ENCODE measurements around the gene EDAR.

The EDAR gene

DNA sequence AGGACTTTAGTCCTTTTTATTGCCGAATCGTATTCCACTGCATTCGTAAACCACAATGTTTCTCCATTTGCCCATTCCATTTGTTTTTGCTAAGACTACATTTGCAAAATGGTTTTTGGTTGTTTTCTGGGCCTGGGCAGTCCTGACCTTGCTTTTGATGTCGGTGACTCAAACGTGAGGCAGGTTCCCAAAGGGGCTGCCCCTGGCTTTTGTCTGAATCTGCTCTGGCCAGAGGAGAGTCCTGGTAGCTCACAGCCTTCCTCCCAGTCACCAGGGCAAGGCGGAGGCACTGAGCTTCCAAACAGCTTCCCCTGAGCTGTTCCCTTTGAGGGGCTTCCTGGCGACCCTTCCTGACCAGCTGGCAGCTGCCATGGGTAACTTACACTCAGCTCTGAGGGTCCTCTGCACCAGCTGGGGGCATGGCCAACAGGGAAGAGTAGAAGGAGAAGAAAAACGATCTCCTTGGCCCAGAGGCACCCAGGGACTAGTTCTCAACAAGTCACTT is 47.8 kb downstream of the EDAR start:
- Histone ChIP-seq H3K79me2 (ENCODE audit: control insufficient read depth, insufficient read depth, low read length, unreplicated experiment) (no peaks in the 10 kb centered on the region), H3K27me3 (ENCODE audit: insufficient read depth, low read length) (peaks cover 63% of the 10 kb centered on the region), H3K4me3 (ENCODE audit: low read depth, low read length) (no peak overlapping the region), H3K4me1 (ENCODE audit: control insufficient read depth, insufficient read depth, low read length, unreplicated experiment) (no peaks in the 10 kb centered on the region), H2AFZ (ENCODE audit: low read length, unreplicated experiment) (no peak overlapping the region), H3K36me3 (ENCODE audit: insufficient read depth, low read length) (no peaks in the 10 kb centered on the region), H3K27ac (ENCODE audit: low read depth, low read length) (no peak overlapping the region)

DNA sequence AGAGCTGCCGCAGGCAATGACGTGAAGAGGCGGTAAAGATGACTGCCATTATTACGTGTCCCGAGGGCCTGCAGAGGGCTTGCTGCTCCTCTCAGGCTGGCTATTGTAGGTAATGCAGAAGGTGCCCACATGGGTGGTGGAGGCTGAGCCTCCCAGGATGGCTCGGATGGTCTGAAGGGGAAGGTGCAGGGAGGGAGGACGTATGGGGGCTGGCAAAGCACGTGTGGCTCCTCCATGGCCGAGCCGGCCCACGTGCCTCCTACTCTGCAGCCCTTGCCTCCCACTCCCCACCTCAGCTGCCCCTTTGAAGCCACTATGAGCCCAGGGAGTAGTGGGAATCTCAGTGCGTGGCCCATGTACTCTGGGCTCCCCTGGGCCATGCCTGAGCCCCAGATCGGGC is 48.9 kb downstream of the EDAR start:
- no peak overlapping the region for H3K4me3 ChIP-seq (ENCODE audit: low read depth, low read length)
- no peak overlapping the region for H3K27ac ChIP-seq (ENCODE audit: low read depth, low read length)
- no peak overlapping the region for H2AFZ ChIP-seq (ENCODE audit: low read length, unreplicated experiment)
- H3K36me3 ChIP-seq (ENCODE audit: insufficient read depth, low read length): no peaks in the 10 kb centered on the region
- H3K4me1 ChIP-seq (ENCODE audit: control insufficient read depth, insufficient read depth, low read length, unreplicated experiment): no peaks in the 10 kb centered on the region
- H3K27me3 ChIP-seq (ENCODE audit: insufficient read depth, low read length): peaks cover 64% of the 10 kb centered on the region
- H3K79me2 ChIP-seq (ENCODE audit: control insufficient read depth, insufficient read depth, low read length, unreplicated experiment): no peaks in the 10 kb centered on the region

DNA sequence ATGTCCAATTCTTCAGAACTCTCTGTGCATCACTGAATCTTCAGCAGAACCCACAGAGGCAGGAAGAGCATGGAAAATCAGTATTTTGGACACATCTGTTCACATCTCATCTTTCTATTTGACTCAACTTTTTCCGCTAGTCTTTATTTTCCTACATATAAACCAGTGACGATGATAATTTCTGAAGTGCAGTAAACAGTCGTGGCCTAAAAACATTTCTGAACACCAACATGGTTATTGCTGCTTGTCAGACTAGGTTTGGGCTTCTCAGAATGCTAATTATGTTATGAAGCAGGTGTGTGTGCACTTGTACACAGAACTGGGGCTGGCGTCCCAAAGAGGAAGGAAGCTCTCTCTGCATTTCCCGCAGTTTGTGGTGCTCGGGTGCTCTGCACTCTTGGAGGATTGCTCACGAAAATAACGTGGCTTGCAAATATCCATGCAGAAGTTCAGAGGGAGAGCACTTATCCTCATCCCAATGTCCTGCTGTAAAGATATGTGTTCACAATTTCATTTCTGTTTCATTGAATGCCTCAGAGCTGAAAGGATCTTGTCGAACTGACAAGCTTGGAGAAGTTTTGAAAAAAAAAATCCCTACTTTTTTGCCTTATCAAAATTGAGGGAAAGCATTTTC is 50.8 kb downstream of the EDAR start:
- H2AFZ ChIP-seq (ENCODE audit: low read length, unreplicated experiment): no peak overlapping the region
- H3K27me3 ChIP-seq (ENCODE audit: insufficient read depth, low read length): peaks cover 75% of the 10 kb centered on the region

DNA sequence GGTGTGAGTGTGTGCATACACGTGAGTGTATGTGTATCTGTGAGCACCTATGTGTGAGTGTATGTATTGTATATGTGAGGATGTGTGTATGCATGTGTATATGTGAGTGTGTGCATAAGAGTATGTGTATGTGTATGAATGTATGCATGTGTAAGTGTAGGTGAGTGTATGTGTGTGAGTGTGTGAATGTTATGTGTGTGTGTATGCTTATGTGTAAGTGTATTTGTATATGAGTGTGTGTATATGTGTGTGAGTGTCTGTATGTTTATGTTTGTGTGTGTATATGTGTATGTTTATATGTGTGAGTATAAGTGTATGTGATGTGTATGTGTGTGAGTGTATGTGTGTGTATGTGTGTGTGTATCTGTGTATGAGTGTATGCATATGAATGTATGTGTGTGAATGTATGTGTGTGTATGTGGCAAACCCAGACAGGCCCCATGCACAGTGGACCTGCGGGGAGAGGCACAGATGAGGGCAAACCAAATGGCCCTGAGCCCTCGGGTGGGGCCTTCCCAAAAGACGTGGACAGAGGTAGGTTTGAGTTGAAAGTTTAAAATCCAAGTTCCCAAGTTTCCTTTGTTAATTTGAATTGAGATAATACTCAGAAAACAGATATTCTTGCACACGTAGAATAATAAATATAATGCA is 51.5 kb downstream of the EDAR start:
- Histone ChIP-seq H3K27ac (ENCODE audit: low read depth, low read length) (no peak overlapping the region), H3K27me3 (ENCODE audit: insufficient read depth, low read length) (peaks cover 75% of the 10 kb centered on the region), H2AFZ (ENCODE audit: low read length, unreplicated experiment) (no peak overlapping the region)

More for the DNA sequence above, 50.8 kb downstream of the EDAR start:
- no peaks in the 10 kb centered on the region for H3K36me3 ChIP-seq (ENCODE audit: insufficient read depth, low read length)
- no peak overlapping the region for H3K4me3 ChIP-seq (ENCODE audit: low read depth, low read length)
- H3K4me1 ChIP-seq (ENCODE audit: control insufficient read depth, insufficient read depth, low read length, unreplicated experiment): no peaks in the 10 kb centered on the region
- no peaks in the 10 kb centered on the region for H3K79me2 ChIP-seq (ENCODE audit: control insufficient read depth, insufficient read depth, low read length, unreplicated experiment)
- H3K27ac ChIP-seq (ENCODE audit: low read depth, low read length): no peak overlapping the region

DNA sequence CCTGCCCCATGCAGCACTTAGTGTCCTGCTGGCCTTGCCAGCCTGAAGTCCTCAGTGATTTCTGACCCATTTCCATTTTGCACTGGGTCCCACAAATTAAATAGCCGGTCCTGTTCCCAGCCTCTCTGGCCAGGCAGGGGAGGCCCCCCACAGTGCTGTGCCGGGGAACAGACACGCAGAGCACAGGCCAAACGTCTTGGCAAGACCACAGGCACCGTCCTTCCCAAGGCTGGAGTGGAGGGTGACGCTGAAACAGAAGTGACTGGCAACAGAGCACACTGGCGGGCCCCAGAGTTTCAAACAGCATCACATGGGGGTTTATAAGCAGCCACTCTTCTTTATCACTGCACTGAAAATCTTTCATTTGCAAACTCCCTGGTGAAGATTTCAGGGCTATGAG is 52.2 kb downstream of the EDAR start:
- H3K4me1 ChIP-seq (ENCODE audit: control insufficient read depth, insufficient read depth, low read length, unreplicated experiment): no peaks in the 10 kb centered on the region
- no peak overlapping the region for H3K27ac ChIP-seq (ENCODE audit: low read depth, low read length)
- no peaks in the 10 kb centered on the region for H3K79me2 ChIP-seq (ENCODE audit: control insufficient read depth, insufficient read depth, low read length, unreplicated experiment)
- H2AFZ ChIP-seq (ENCODE audit: low read length, unreplicated experiment): no peak overlapping the region
- no peaks in the 10 kb centered on the region for H3K36me3 ChIP-seq (ENCODE audit: insufficient read depth, low read length)
- H3K27me3 ChIP-seq (ENCODE audit: insufficient read depth, low read length): peaks cover 74% of the 10 kb centered on the region
- H3K4me3 ChIP-seq (ENCODE audit: low read depth, low read length): no peak overlapping the region

More for the DNA sequence above, 51.5 kb downstream of the EDAR start:
- Histone ChIP-seq H3K4me1 (ENCODE audit: control insufficient read depth, insufficient read depth, low read length, unreplicated experiment) (no peaks in the 10 kb centered on the region), H3K36me3 (ENCODE audit: insufficient read depth, low read length) (no peaks in the 10 kb centered on the region), H3K79me2 (ENCODE audit: control insufficient read depth, insufficient read depth, low read length, unreplicated experiment) (no peaks in the 10 kb centered on the region), H3K4me3 (ENCODE audit: low read depth, low read length) (no peak overlapping the region)

DNA sequence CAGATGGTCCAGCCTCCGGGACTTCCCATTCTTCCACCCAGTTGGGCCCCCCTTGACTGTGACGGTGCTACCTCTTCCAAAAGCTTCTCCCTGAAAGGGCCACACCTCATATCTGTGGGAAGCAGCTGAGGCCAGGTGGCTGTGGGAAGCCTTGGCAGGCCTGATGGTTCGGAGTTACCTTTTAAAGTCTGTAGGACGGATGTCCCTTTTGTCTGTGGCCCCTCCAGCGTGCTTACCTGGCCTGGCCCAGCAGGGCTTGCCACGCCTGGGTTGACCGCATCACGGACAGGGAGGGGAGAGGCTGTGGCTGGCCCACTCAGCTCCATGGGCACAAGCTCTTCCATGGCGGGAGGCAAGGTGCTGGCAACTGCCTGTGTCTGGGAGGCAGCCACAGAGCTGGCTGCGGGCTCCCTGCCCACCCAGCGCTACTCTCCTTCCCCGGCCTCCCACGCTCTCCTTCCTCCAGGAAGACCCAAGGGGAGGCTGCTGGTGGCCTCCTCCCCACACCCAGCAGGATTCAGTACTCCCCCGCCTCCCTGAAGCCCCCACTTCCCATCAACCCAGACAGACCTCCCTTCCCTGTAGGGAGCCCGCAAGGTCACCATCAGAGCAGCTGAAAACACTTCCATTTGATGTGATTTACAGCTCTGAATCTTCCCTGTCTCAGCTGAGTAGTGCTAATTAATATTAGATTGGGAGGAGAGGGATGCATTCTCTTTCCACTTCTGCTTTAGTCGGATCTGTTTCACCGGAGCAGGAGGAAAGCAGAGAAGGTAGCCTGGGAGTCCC is 52.8 kb downstream of the EDAR start:
- no peak overlapping the region for H2AFZ ChIP-seq (ENCODE audit: low read length, unreplicated experiment)
- H3K27ac ChIP-seq (ENCODE audit: low read depth, low read length): no peak overlapping the region
- peaks cover 74% of the 10 kb centered on the region for H3K27me3 ChIP-seq (ENCODE audit: insufficient read depth, low read length)
- no peaks in the 10 kb centered on the region for H3K79me2 ChIP-seq (ENCODE audit: control insufficient read depth, insufficient read depth, low read length, unreplicated experiment)
- no peak overlapping the region for H3K4me3 ChIP-seq (ENCODE audit: low read depth, low read length)
- H3K4me1 ChIP-seq (ENCODE audit: control insufficient read depth, insufficient read depth, low read length, unreplicated experiment): no peaks in the 10 kb centered on the region
- H3K36me3 ChIP-seq (ENCODE audit: insufficient read depth, low read length): no peaks in the 10 kb centered on the region

DNA sequence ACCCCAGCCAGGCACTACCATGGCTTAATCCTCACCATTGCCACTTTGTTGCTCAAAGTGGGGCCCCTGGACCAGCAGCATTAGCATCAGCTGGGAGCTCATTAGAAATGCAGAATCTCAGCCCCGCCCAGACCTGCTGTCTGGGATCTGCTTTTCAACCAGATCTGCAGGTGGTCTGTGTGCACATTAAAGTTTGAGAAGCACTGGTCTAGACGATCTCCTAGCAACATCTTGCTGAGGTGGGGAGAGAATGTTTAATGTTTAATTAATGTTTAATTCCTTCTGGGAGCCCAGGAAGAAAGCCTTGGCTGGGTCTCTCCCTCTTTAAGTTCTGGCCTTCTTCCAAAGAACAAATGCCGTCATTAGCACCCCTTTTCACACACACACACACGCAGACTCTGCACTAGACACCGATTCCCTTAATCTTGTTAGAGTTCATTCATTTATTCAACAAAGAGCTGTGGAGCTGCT is 53.7 kb downstream of the EDAR start:
- Histone ChIP-seq H3K36me3 (ENCODE audit: insufficient read depth, low read length) (no peaks in the 10 kb centered on the region), H3K27ac (ENCODE audit: low read depth, low read length) (no peak overlapping the region), H3K79me2 (ENCODE audit: control insufficient read depth, insufficient read depth, low read length, unreplicated experiment) (no peaks in the 10 kb centered on the region), H3K4me3 (ENCODE audit: low read depth, low read length) (no peak overlapping the region), H2AFZ (ENCODE audit: low read length, unreplicated experiment) (no peak overlapping the region), H3K4me1 (ENCODE audit: control insufficient read depth, insufficient read depth, low read length, unreplicated experiment) (no peaks in the 10 kb centered on the region), H3K27me3 (ENCODE audit: insufficient read depth, low read length) (peaks cover 70% of the 10 kb centered on the region)

DNA sequence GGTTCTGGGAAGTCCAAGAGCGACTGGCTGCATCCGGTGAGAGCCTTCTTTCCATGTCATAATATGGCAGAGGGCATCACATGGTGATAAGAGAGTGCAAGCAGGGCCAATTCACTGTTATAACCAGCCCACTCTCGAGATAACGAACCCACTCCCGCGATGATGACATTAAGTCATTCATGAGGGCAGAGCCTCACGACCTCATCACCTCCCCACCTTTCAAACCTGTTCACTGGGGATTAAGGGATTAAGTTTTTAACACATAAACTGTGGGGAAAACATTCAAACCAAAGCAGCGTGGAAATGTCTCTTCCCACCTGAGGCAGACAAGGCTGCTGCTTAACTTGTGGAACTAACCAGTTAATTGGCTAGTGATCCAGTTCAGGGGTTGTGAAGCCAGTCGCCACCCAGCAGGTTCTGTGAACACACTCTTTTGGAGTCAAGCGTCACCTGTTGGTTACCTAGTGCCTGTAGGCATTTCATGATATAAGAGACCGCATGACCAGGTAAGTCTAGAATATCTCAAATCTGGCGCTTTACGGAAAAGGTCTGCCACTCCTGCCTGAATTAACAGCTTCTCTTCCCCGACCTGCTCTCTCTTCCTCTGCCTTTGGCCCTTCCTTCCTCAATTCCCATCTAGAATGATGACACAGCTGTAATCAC is 54.3 kb downstream of the EDAR start:
- no peaks in the 10 kb centered on the region for H3K36me3 ChIP-seq (ENCODE audit: insufficient read depth, low read length)
- no peaks in the 10 kb centered on the region for H3K4me1 ChIP-seq (ENCODE audit: control insufficient read depth, insufficient read depth, low read length, unreplicated experiment)
- peaks cover 64% of the 10 kb centered on the region for H3K27me3 ChIP-seq (ENCODE audit: insufficient read depth, low read length)
- no peak overlapping the region for H3K4me3 ChIP-seq (ENCODE audit: low read depth, low read length)
- no peak overlapping the region for H3K27ac ChIP-seq (ENCODE audit: low read depth, low read length)
- H2AFZ ChIP-seq (ENCODE audit: low read length, unreplicated experiment): no peak overlapping the region
- H3K79me2 ChIP-seq (ENCODE audit: control insufficient read depth, insufficient read depth, low read length, unreplicated experiment): no peaks in the 10 kb centered on the region

DNA sequence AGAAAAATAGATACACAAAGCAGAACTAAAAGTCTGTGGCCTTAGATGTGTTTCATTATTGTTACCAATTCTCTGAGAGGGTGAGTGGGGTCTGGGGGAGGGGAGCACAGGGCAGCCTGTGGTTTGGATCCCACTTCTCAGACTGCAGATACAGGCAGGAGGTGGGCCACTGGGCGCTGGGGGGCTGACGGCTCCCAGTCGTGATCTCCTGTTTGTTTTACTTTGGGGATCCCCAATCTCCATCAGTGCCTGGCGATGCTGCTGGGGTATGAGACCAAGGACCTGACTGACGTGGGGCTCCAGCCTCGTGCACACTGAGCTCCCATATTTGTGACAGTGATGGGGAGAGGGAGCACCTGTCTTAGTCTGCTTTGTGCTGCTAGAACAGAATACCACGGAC is 54.9 kb downstream of the EDAR start:
- Histone ChIP-seq H3K4me1 (ENCODE audit: control insufficient read depth, insufficient read depth, low read length, unreplicated experiment) (no peaks in the 10 kb centered on the region), H3K79me2 (ENCODE audit: control insufficient read depth, insufficient read depth, low read length, unreplicated experiment) (no peaks in the 10 kb centered on the region), H3K36me3 (ENCODE audit: insufficient read depth, low read length) (no peaks in the 10 kb centered on the region), H2AFZ (ENCODE audit: low read length, unreplicated experiment) (no peak overlapping the region), H3K27me3 (ENCODE audit: insufficient read depth, low read length) (peaks cover 59% of the 10 kb centered on the region), H3K4me3 (ENCODE audit: low read depth, low read length) (no peak overlapping the region), H3K27ac (ENCODE audit: low read depth, low read length) (no peak overlapping the region)

DNA sequence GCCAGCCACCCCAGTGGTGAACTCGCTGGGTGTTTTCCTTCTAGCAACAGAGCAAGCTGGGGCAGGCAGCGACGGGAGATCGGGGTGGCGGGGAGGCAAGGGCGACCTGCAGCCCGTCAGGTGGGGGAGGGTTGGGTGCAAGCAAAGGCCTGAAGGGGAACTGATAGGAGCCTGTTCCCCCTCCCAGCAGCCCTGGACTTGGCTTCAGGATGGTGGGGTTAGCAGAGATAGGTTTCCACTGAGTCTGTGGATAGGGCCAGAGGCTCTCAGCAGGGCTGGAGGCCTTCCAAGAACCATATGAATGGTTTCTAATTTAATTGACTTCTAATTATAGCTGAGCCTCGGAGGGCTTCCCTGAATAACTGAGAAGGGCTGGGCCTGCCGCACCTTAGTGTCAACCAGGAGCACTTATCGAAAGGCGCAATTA is 55.3 kb downstream of the EDAR start:
- Histone ChIP-seq H2AFZ (ENCODE audit: low read length, unreplicated experiment) (no peak overlapping the region), H3K27me3 (ENCODE audit: insufficient read depth, low read length) (peaks cover 59% of the 10 kb centered on the region), H3K4me3 (ENCODE audit: low read depth, low read length) (no peak overlapping the region), H3K4me1 (ENCODE audit: control insufficient read depth, insufficient read depth, low read length, unreplicated experiment) (no peaks in the 10 kb centered on the region), H3K79me2 (ENCODE audit: control insufficient read depth, insufficient read depth, low read length, unreplicated experiment) (no peaks in the 10 kb centered on the region), H3K36me3 (ENCODE audit: insufficient read depth, low read length) (no peaks in the 10 kb centered on the region), H3K27ac (ENCODE audit: low read depth, low read length) (no peak overlapping the region)
